ENCODE data around the gene NFATC2.

GRCh38 chr20:51462566-51463276, 79.8 kb downstream of the NFATC2 start:
- no peak for TF ChIP-seq CSDC2 (CRISPR knock-in tag; IDR thresholded peaks at IDR 0.05)
- TF ChIP-seq ZNF565 (CRISPR knock-in tag; conservative IDR thresholded peaks at IDR 0.05; ENCODE audit: low read depth): no peak
- no peak for TF ChIP-seq ARNTL (CRISPR knock-in tag; IDR thresholded peaks at IDR 0.05; ENCODE audit: borderline replicate concordance, low read depth)
- no peak for TF ChIP-seq TCF4 (CRISPR knock-in tag; IDR thresholded peaks at IDR 0.05; ENCODE audit: borderline replicate concordance)
- TF ChIP-seq TSHZ2 (CRISPR knock-in tag; IDR thresholded peaks at IDR 0.05): no peak
- TF ChIP-seq SNAI2 (CRISPR knock-in tag; IDR thresholded peaks at IDR 0.05): no peak
- no peak for TF ChIP-seq PATZ1 (CRISPR knock-in tag; IDR thresholded peaks at IDR 0.05; ENCODE audit: borderline replicate concordance)
- no peak for TF ChIP-seq ZFP3 (CRISPR knock-in tag; IDR thresholded peaks at IDR 0.05)
